ENCODE results near the gene CCND3.

DNA sequence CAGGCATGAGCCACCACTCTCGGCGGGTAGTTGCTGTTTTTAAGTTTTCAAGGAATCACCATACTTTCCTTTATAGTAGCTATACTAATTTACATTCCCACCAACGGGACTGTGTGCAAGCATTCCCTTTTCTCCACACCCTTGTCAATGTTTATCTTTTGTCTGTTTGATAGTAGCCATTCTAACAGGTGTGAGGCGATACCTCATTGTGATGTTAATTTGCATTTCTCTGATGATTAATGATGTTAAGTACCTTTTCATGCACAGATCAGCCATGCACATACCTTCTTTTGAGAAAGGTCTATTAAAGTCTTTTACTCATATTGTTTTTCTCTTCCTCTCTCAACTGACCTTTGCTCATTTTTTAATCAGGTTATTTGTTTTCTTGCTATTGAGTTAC lies 43.0 kb upstream of the CCND3 start:
- TF ChIP-seq CTCF (conservative IDR thresholded peaks at IDR 0.05; ENCODE audit: low read depth in 2 of 2), result no peak
- no peak for TF ChIP-seq CREB1 (CRISPR knock-in tag; IDR thresholded peaks at IDR 0.05; ENCODE audit: low read depth)
- no peak for TF ChIP-seq EZH2 (IDR thresholded peaks at IDR 0.05; ENCODE audit: low read depth, unreplicated experiment)
- no peak for TF ChIP-seq ZNF331 (CRISPR knock-in tag; IDR thresholded peaks at IDR 0.05; ENCODE audit: low read depth)
- TF ChIP-seq ZNF114 (CRISPR knock-in tag; IDR thresholded peaks at IDR 0.05), result no peak
- TF ChIP-seq, protein P1, sequence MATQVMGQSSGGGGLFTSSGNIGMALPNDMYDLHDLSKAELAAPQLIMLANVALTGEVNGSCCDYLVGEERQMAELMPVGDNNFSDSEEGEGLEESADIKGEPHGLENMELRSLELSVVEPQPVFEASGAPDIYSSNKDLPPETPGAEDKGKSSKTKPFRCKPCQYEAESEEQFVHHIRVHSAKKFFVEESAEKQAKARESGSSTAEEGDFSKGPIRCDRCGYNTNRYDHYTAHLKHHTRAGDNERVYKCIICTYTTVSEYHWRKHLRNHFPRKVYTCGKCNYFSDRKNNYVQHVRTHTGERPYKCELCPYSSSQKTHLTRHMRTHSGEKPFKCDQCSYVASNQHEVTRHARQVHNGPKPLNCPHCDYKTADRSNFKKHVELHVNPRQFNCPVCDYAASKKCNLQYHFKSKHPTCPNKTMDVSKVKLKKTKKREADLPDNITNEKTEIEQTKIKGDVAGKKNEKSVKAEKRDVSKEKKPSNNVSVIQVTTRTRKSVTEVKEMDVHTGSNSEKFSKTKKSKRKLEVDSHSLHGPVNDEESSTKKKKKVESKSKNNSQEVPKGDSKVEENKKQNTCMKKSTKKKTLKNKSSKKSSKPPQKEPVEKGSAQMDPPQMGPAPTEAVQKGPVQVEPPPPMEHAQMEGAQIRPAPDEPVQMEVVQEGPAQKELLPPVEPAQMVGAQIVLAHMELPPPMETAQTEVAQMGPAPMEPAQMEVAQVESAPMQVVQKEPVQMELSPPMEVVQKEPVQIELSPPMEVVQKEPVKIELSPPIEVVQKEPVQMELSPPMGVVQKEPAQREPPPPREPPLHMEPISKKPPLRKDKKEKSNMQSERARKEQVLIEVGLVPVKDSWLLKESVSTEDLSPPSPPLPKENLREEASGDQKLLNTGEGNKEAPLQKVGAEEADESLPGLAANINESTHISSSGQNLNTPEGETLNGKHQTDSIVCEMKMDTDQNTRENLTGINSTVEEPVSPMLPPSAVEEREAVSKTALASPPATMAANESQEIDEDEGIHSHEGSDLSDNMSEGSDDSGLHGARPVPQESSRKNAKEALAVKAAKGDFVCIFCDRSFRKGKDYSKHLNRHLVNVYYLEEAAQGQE (IDR thresholded peaks at IDR 0.05; ENCODE audit: unreplicated experiment), result no peak
